Spleen (tissue), 7 donors: ENCODE results near the gene C6orf136.

Experiments
- POLR2A ChIP-seq, 3 donors: fragments of 450-650 bp; IDR thresholded peaks; one replicate each; pipeline ENCODE4 v1.5.1; 2017; ENCODE audit warnings: antibody characterized with exemption in 3 of 3, mild to moderate bottlenecking in 1 of 3
- POLR2AphosphoS5 ChIP-seq, 3 donors: sonication (generic); formaldehyde crosslinking; IDR thresholded peaks; one replicate each; pipeline ENCODE4 v1.5.1; 2017; ENCODE audit warnings: antibody characterized with exemption in 3 of 3
- TF ChIP-seq, protein P1 (sequence below), 11 experiments: fragments of 200-600 bp in 7 of 11; fragments of 450-650 bp in 4 of 11; sonication (generic) in 4 of 11; IDR thresholded peaks in 8 of 11; conservative IDR thresholded peaks in 3 of 11; 1 replicate in 7 of 11; 2 replicates in 4 of 11; pipeline versions ENCODE4 v1.4.0 to v1.8.0; 2016 to 2021; ENCODE audit warnings: antibody characterized with exemption in 11 of 11, inconsistent platforms in 4 of 11, mild to moderate bottlenecking in 1 of 11
- donor health status: DM: no; HTN: no; CAD: no; lungs with moderate emphysema.
- donor health status: DM: no; HTN: no; CAD: no.
- donor health status: DM: no; HTN: no; CAD: no.

DNA sequence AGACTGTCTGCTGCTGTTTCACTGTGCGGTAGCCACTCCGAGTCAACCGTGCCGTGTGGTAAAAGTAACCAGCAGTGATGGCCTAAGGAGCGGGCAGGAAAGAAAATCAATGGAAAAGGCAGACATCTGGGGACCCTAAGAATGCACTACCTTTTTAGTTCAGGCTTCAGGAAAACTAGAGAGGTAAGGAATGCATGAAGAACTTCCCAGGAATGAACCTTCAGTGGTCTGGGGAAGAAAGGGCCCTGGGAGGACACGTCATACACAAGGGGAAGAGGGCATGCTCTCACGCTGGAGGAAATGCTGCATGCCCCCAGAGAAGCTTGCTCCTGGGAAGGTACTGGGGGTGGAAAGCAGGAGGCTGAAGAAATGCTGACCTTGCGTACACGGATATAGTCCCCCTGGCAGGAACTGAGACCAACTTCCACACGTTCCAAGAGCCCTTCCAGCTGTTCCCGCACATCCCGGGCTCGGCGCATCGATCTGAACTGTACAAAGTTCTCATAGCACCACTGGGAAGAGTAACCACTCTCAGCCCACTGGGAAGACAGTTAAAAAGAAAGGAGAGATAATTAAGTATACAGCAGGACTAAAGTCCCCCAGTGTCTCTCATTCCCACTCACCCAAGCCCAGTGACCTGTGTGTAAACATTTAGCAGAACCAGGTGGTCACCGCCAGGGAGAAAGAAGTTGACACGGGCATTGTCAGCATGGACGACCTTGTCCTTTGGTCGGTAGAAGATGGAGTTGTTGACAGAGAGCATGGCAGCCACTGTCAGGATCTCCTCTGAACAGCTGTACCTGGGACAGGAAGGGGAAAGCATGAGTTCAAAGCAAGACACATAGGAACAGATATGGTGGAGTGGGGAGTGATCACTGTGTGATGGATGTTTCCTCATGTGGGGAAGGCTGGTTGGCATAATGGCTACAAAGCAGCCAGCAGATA lies 8.1 kb downstream of the C6orf136 start:
- TF ChIP-seq, protein P1, sequence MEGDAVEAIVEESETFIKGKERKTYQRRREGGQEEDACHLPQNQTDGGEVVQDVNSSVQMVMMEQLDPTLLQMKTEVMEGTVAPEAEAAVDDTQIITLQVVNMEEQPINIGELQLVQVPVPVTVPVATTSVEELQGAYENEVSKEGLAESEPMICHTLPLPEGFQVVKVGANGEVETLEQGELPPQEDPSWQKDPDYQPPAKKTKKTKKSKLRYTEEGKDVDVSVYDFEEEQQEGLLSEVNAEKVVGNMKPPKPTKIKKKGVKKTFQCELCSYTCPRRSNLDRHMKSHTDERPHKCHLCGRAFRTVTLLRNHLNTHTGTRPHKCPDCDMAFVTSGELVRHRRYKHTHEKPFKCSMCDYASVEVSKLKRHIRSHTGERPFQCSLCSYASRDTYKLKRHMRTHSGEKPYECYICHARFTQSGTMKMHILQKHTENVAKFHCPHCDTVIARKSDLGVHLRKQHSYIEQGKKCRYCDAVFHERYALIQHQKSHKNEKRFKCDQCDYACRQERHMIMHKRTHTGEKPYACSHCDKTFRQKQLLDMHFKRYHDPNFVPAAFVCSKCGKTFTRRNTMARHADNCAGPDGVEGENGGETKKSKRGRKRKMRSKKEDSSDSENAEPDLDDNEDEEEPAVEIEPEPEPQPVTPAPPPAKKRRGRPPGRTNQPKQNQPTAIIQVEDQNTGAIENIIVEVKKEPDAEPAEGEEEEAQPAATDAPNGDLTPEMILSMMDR (IDR thresholded peaks at IDR 0.05 in 8 of 11, conservative IDR thresholded peaks at IDR 0.05 in 3 of 11) = no peak
- no peak for TF ChIP-seq POLR2A (IDR thresholded peaks at IDR 0.05)
- no peak for TF ChIP-seq POLR2AphosphoS5 (IDR thresholded peaks at IDR 0.05)
